Fibroblast of lung (primary cell): ENCODE data around the gene GRID1. TPM values are rescaled to one million over a fixed set of nuclear protein-coding genes. Genes with fewer than 3 reads are reported as not detected.

Experiments used
- DNase-seq, 2 donors: peaks; one replicate each; pipeline versions ENCODE4 v3.0.0 to v3.0.0-alpha.2; 2010; ENCODE audit warnings: low read depth in 2 of 2
- H2AFZ ChIP-seq: 2 replicates; pipeline ENCODE4 v1.5.1; 2012; ENCODE audit warnings: low read length, control low read depth, inconsistent platforms
- H3K27ac ChIP-seq: 2 replicates; pipeline ENCODE4 v1.5.1; 2011; ENCODE audit warnings: low read length, control low read depth; ENCODE audit not compliant: insufficient read depth
- H3K27me3 ChIP-seq: 2 replicates; pipeline ENCODE4 v1.5.1; 2011; ENCODE audit warnings: mild to moderate bottlenecking, low read length; ENCODE audit not compliant: control insufficient read depth, insufficient read depth
- H3K36me3 ChIP-seq: 2 replicates; pipeline ENCODE4 v1.5.1; 2011; ENCODE audit warnings: low read length; ENCODE audit not compliant: control insufficient read depth, insufficient read depth
- H3K4me1 ChIP-seq: 2 replicates; pipeline ENCODE4 v1.5.1; 2011; ENCODE audit warnings: low read length; ENCODE audit not compliant: control insufficient read depth, insufficient read depth; ENCODE audit errors: extremely low read depth
- H3K4me2 ChIP-seq: 2 replicates; pipeline ENCODE4 v1.5.1; 2011; ENCODE audit warnings: low read length, control low read depth; ENCODE audit not compliant: insufficient read depth; ENCODE audit errors: extremely low read depth
- H3K4me3 ChIP-seq, 4 experiments: fragments of 200-600 bp in 1 of 4; sonication (generic) in 1 of 4; replicated peaks in 1 of 4; 2 replicates each; pipeline ENCODE4 v1.5.1; 2011 to 2016; ENCODE audit warnings: low read length in 4 of 4, low read depth in 3 of 4, mild to moderate bottlenecking in 3 of 4, control low read depth in 2 of 4, inconsistent platforms in 1 of 4, mixed read lengths in 1 of 4; ENCODE audit not compliant: insufficient read depth in 1 of 4; ENCODE audit errors: control extremely low read depth in 1 of 4
- H3K79me2 ChIP-seq: 2 replicates; pipeline ENCODE4 v1.5.1; 2012; ENCODE audit warnings: mild to moderate bottlenecking, low read length, inconsistent platforms; ENCODE audit not compliant: control insufficient read depth, insufficient read depth
- H3K9ac ChIP-seq: 2 replicates; pipeline ENCODE4 v1.5.1; 2011; ENCODE audit warnings: mild to moderate bottlenecking, low read length, control low read depth; ENCODE audit not compliant: insufficient read depth
- H3K9me3 ChIP-seq: 2 replicates; pipeline ENCODE4 v1.5.1; 2012; ENCODE audit warnings: low read depth, low read length; ENCODE audit not compliant: control insufficient read depth, insufficient read depth
- H4K20me1 ChIP-seq: 2 replicates; pipeline ENCODE4 v1.5.1; 2011; ENCODE audit warnings: low read length; ENCODE audit not compliant: control insufficient read depth, insufficient read depth; ENCODE audit errors: extremely low read depth
- EZH2 ChIP-seq: IDR thresholded peaks from 2 replicates; pipeline ENCODE4 v1.5.1; 2012; ENCODE audit warnings: low read length, control low read depth, mild to moderate bottlenecking; ENCODE audit errors: missing control alignments
- polyA plus RNA-seq, 2 donors: library from polyadenylated mRNA; depleted of rRNA in 1 of 2; stranded (reverse) in 1 of 2; unstranded in 1 of 2; fragments of >200 nt; gene quantifications; 2 replicates each; pipeline ENCODE4 v1.2.1, GENCODE V29; 2011 to 2012; ENCODE audit warnings: missing spikeins in 1 of 2
- total RNA-seq: library from RNA; depleted of rRNA; stranded (reverse); fragments of >200 nt; gene quantifications from 2 replicates; pipeline ENCODE4 v1.2.1, GENCODE V29; 2014
- TF ChIP-seq, protein P1 (sequence below), 2 donors: IDR thresholded peaks in 1 of 2; conservative IDR thresholded peaks in 1 of 2; 1 replicate in 1 of 2; 2 replicates in 1 of 2; pipeline ENCODE4 v1.5.1; 2011 to 2012; ENCODE audit warnings: low read length in 2 of 2, control low read depth in 1 of 2, inconsistent platforms in 1 of 2, low read depth in 1 of 2, mild to moderate bottlenecking in 1 of 2

Gene GRID1
- total and polyA plus RNA-seq, 2 donors (not counting 1 experiment from before 2014, with no cell fraction given) = 0.03 to 0.33 TPM

DNA sequence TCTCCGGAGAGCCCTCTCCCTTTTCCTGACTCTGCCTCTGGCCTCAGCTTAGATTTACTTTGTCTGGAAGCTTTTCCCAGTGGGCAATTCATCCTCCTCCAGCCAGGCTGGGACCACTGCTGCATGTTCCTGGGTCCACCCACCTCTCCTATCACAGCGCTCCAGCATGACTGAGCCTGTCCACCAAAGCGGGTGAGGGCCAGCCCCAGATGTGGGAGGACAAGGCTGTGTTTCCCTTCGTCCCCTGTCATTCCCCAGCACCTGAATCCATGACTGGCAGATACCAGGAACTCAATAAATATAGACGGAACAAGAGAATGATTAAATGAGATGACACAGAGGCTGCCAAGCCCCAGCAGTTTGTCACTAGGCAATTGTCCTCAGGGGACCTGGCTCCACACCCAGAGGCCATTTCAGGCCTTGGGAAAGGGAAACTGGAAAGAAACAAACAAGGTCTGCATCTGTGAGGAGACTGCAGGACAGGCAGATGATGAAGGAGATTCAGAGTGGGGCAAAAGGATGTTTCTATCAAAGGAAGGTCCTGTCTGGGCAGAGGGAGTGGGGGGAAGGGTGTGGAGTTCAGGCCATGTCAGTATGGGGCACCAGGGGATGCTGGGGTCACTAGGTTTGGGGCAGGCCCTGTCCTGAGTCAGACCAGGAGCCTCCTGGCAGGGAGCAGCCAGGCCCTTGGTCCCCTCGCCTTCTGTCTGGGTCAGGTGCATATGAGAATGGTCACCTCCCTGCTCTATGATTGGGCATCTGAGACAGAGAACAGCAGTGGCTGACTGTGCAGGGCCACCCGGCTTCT is 576.4 kb downstream of the GRID1 start:
- Histone ChIP-seq H3K4me2 (no peak overlapping the region), H3K9me3 (no peaks in the 10 kb centered on the region)

DNA sequence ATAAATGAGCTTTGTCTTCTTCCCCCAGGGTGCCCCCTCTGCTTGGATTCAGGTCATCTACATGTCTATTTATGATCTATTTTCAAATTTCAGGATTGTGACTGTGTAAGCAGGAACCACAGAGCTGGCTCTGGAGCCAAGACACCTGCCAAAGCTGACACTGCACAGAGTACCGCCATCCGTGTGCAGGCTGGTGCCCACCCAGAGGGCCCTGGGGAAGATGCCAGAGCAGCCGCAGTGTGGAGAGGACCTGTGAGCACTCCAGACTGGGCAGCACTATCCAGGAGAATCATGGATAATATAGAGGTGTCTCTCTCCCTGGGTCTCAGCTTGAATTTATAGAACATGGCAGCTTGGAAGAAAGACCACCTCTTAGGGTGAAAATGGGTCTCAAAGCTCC is 577.5 kb downstream of the GRID1 start:
- Histone ChIP-seq H4K20me1 (no peaks in the 10 kb centered on the region), H3K27me3 (no peaks in the 10 kb centered on the region), H2AFZ (no peak overlapping the region), H3K79me2 (no peaks in the 10 kb centered on the region), H3K4me1 (no peaks in the 10 kb centered on the region), H3K4me2 (no peak overlapping the region), H3K4me3 (no peak overlapping the region), H3K36me3 (no peaks in the 10 kb centered on the region), H3K27ac (no peak overlapping the region), H3K9ac (no peak overlapping the region), H3K9me3 (no peaks in the 10 kb centered on the region)
- DNase-seq = no peak
- no peak for TF ChIP-seq EZH2
- TF ChIP-seq, protein P1, sequence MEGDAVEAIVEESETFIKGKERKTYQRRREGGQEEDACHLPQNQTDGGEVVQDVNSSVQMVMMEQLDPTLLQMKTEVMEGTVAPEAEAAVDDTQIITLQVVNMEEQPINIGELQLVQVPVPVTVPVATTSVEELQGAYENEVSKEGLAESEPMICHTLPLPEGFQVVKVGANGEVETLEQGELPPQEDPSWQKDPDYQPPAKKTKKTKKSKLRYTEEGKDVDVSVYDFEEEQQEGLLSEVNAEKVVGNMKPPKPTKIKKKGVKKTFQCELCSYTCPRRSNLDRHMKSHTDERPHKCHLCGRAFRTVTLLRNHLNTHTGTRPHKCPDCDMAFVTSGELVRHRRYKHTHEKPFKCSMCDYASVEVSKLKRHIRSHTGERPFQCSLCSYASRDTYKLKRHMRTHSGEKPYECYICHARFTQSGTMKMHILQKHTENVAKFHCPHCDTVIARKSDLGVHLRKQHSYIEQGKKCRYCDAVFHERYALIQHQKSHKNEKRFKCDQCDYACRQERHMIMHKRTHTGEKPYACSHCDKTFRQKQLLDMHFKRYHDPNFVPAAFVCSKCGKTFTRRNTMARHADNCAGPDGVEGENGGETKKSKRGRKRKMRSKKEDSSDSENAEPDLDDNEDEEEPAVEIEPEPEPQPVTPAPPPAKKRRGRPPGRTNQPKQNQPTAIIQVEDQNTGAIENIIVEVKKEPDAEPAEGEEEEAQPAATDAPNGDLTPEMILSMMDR (conservative IDR thresholded peaks at IDR 0.05 in 1 of 2, IDR thresholded peaks at IDR 0.05 in 1 of 2; ENCODE audit: low read depth in 1 of 2, low read length in 2 of 2) = no peak

More for the DNA sequence above, 576.4 kb downstream of the GRID1 start:
- Histone ChIP-seq H3K27ac (no peak overlapping the region), H3K36me3 (no peaks in the 10 kb centered on the region), H3K9ac (no peak overlapping the region), H3K79me2 (no peaks in the 10 kb centered on the region), H2AFZ (no peak overlapping the region), H3K27me3 (no peaks in the 10 kb centered on the region), H3K4me3 (no peak overlapping the region), H4K20me1 (no peaks in the 10 kb centered on the region), H3K4me1 (no peaks in the 10 kb centered on the region)
- DNase-seq = no peak
- no peak for TF ChIP-seq EZH2
- TF ChIP-seq, protein P1 (conservative IDR thresholded peaks at IDR 0.05 in 1 of 2, IDR thresholded peaks at IDR 0.05 in 1 of 2; ENCODE audit: low read depth in 1 of 2, low read length in 2 of 2) = no peak

DNA sequence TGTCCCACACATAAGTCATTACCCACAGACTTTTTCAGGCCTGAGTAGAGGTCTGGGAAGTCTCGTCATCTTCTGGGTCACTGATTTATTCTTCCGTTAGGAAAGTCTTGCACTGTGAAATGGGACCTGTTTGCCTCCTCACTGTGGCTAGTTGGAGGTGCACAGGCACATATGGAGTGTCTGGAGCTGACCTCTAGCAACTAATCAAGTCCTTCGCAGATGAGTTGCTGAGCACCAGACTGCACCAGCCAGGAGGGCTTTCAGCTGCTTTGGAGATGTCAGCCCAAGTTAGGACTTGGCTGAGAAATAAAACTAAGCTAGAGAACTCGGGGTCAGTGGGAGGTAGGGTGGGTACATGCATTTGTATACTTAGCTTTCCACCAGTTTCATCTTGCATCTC is 578.0 kb downstream of the GRID1 start:
- H3K9me3 ChIP-seq = no peaks in the 10 kb centered on the region
- H3K27ac ChIP-seq = no peak overlapping the region
- no peak for DNase-seq
- TF ChIP-seq, protein P1 (conservative IDR thresholded peaks at IDR 0.05 in 1 of 2, IDR thresholded peaks at IDR 0.05 in 1 of 2; ENCODE audit: low read depth in 1 of 2, low read length in 2 of 2) = no peak
- TF ChIP-seq EZH2 = no peak
- H3K9ac ChIP-seq = no peak overlapping the region
- H4K20me1 ChIP-seq = no peaks in the 10 kb centered on the region
- no peak overlapping the region for H3K4me3 ChIP-seq
- no peaks in the 10 kb centered on the region for H3K79me2 ChIP-seq
- no peaks in the 10 kb centered on the region for H3K36me3 ChIP-seq
- no peaks in the 10 kb centered on the region for H3K27me3 ChIP-seq
- no peaks in the 10 kb centered on the region for H3K4me1 ChIP-seq
- no peak overlapping the region for H2AFZ ChIP-seq
- no peak overlapping the region for H3K4me2 ChIP-seq
